Skeletal muscle satellite cell (primary cell): ENCODE measurements around the gene ZFYVE27.

Source experiments
- H3K27me3 ChIP-seq: 2 replicates; pipeline ENCODE4 v1.7.0; 2013; ENCODE audit warnings: low read length; ENCODE audit not compliant: control insufficient read depth, insufficient read depth
- H3K36me3 ChIP-seq: 2 replicates; pipeline ENCODE4 v1.7.0; 2013; ENCODE audit warnings: mild to moderate bottlenecking, control low read depth, low read length; ENCODE audit not compliant: insufficient read depth
- H3K4me1 ChIP-seq: 2 replicates; pipeline ENCODE4 v1.7.0; 2013; ENCODE audit warnings: low read length; ENCODE audit not compliant: control insufficient read depth, insufficient read depth
- H3K4me2 ChIP-seq: 2 replicates; pipeline ENCODE4 v1.7.0; 2013; ENCODE audit warnings: mild to moderate bottlenecking, low read length
- H3K4me3 ChIP-seq: 2 replicates; pipeline ENCODE4 v1.7.0; 2013; ENCODE audit warnings: low read length
- H3K9ac ChIP-seq: 2 replicates; pipeline ENCODE4 v1.7.0; 2013; ENCODE audit warnings: mild to moderate bottlenecking, low read depth, low read length, moderate library complexity
- H3K9me3 ChIP-seq: replicated peaks from 2 replicates; pipeline ENCODE4 v1.7.0; 2013; ENCODE audit warnings: mild to moderate bottlenecking, control low read depth, low read length

The ZFYVE27 gene

GRCh38 chr10:97777143-97777542, 40.2 kb downstream of the ZFYVE27 start:
- H3K9me3 ChIP-seq = no peaks in the 10 kb centered on the region
- peaks cover 8% of the 10 kb centered on the region for H3K4me1 ChIP-seq
- no peak overlapping the region for H3K4me3 ChIP-seq
- no peaks in the 10 kb centered on the region for H3K36me3 ChIP-seq
- no peak overlapping the region for H3K4me2 ChIP-seq
- H3K9ac ChIP-seq = no peak overlapping the region
- H3K27me3 ChIP-seq = peaks cover 51% of the 10 kb centered on the region

GRCh38 chr10:97778452-97779302, 41.7 kb downstream of the ZFYVE27 start:
- no peak overlapping the region for H3K9ac ChIP-seq
- H3K4me2 ChIP-seq = no peak overlapping the region
- H3K4me1 ChIP-seq = peaks cover 8% of the 10 kb centered on the region
- H3K27me3 ChIP-seq = peaks cover 41% of the 10 kb centered on the region
- H3K4me3 ChIP-seq = no peak overlapping the region
- H3K9me3 ChIP-seq = no peaks in the 10 kb centered on the region
- H3K36me3 ChIP-seq = no peaks in the 10 kb centered on the region

- H3K4me1 ChIP-seq = peaks cover 8% of the 10 kb centered on the region
- peaks cover 44% of the 10 kb centered on the region for H3K27me3 ChIP-seq
- no peak overlapping the region for H3K9ac ChIP-seq
- H3K36me3 ChIP-seq = no peaks in the 10 kb centered on the region
- no peak overlapping the region for H3K4me3 ChIP-seq
- H3K9me3 ChIP-seq = no peaks in the 10 kb centered on the region
- no peak overlapping the region for H3K4me2 ChIP-seq
These were observed 42.6 kb downstream of the ZFYVE27 start for GRCh38 chr10:97779492-97779891.

GRCh38 chr10:97779975-97780374, 43.0 kb downstream of the ZFYVE27 start:
- no peak overlapping the region for H3K9ac ChIP-seq
- H3K36me3 ChIP-seq = no peaks in the 10 kb centered on the region
- H3K9me3 ChIP-seq = no peaks in the 10 kb centered on the region
- no peak overlapping the region for H3K4me2 ChIP-seq
- H3K4me1 ChIP-seq = peaks cover 8% of the 10 kb centered on the region
- H3K27me3 ChIP-seq = peaks cover 41% of the 10 kb centered on the region
- H3K4me3 ChIP-seq = no peak overlapping the region

GRCh38 chr10:97780841-97781617, 44.1 kb downstream of the ZFYVE27 start:
- no peak overlapping the region for H3K4me3 ChIP-seq

GRCh38 chr10:97781618-97782331, 44.8 kb downstream of the ZFYVE27 start:
- H3K9ac ChIP-seq = no peak overlapping the region
- H3K4me1 ChIP-seq = peaks cover 8% of the 10 kb centered on the region
- H3K4me3 ChIP-seq = no peak overlapping the region

More at GRCh38 chr10:97780841-97781617, 44.1 kb downstream of the ZFYVE27 start:
- Histone ChIP-seq H3K27me3 (peaks cover 35% of the 10 kb centered on the region), H3K9me3 (no peaks in the 10 kb centered on the region), H3K4me2 (no peak overlapping the region), H3K4me1 (peaks cover 8% of the 10 kb centered on the region), H3K36me3 (no peaks in the 10 kb centered on the region), H3K9ac (no peak overlapping the region)

GRCh38 chr10:97782455-97783228, 45.7 kb downstream of the ZFYVE27 start:
- Histone ChIP-seq H3K9ac (no peak overlapping the region), H3K4me3 (no peak overlapping the region), H3K27me3 (peaks cover 44% of the 10 kb centered on the region), H3K4me1 (peaks cover 8% of the 10 kb centered on the region), H3K9me3 (no peaks in the 10 kb centered on the region), H3K36me3 (no peaks in the 10 kb centered on the region), H3K4me2 (no peak overlapping the region)

More at GRCh38 chr10:97781618-97782331, 44.8 kb downstream of the ZFYVE27 start:
- Histone ChIP-seq H3K27me3 (peaks cover 41% of the 10 kb centered on the region), H3K4me2 (no peak overlapping the region), H3K36me3 (no peaks in the 10 kb centered on the region), H3K9me3 (no peaks in the 10 kb centered on the region)

GRCh38 chr10:97784200-97784810, 47.4 kb downstream of the ZFYVE27 start:
- H3K4me2 ChIP-seq = no peak overlapping the region
- H3K9me3 ChIP-seq = no peaks in the 10 kb centered on the region
- no peak overlapping the region for H3K4me3 ChIP-seq
- H3K36me3 ChIP-seq = no peaks in the 10 kb centered on the region
- peaks cover 52% of the 10 kb centered on the region for H3K27me3 ChIP-seq
- peaks cover 8% of the 10 kb centered on the region for H3K4me1 ChIP-seq
- H3K9ac ChIP-seq = no peak overlapping the region

- Histone ChIP-seq H3K4me2 (no peak overlapping the region), H3K4me1 (peaks cover 8% of the 10 kb centered on the region), H3K36me3 (no peaks in the 10 kb centered on the region), H3K9me3 (no peaks in the 10 kb centered on the region), H3K9ac (no peak overlapping the region), H3K27me3 (peaks cover 52% of the 10 kb centered on the region), H3K4me3 (no peak overlapping the region)
These were observed 48.3 kb downstream of the ZFYVE27 start for GRCh38 chr10:97785231-97785630.

GRCh38 chr10:97785731-97786130, 48.8 kb downstream of the ZFYVE27 start:
- Histone ChIP-seq H3K4me3 (no peak overlapping the region), H3K4me1 (peaks cover 7% of the 10 kb centered on the region), H3K27me3 (peaks cover 50% of the 10 kb centered on the region), H3K4me2 (no peak overlapping the region), H3K36me3 (no peaks in the 10 kb centered on the region), H3K9ac (no peak overlapping the region), H3K9me3 (no peaks in the 10 kb centered on the region)
